GM21381 (cell line): ENCODE measurements around the gene MPZL2.
A peak's percentile ranks its signal among the peaks of the same experiment; 100 is the strongest.

ENCODE experiments used
- ATAC-seq: cut with Tn5 transposase; IDR thresholded peaks from one replicate; pipeline ENCODE4 v1.9.1; 2021; ENCODE audit warnings: mild to moderate bottlenecking, moderate library complexity; ENCODE audit not compliant: unreplicated experiment

MPZL2 gene

DNA sequence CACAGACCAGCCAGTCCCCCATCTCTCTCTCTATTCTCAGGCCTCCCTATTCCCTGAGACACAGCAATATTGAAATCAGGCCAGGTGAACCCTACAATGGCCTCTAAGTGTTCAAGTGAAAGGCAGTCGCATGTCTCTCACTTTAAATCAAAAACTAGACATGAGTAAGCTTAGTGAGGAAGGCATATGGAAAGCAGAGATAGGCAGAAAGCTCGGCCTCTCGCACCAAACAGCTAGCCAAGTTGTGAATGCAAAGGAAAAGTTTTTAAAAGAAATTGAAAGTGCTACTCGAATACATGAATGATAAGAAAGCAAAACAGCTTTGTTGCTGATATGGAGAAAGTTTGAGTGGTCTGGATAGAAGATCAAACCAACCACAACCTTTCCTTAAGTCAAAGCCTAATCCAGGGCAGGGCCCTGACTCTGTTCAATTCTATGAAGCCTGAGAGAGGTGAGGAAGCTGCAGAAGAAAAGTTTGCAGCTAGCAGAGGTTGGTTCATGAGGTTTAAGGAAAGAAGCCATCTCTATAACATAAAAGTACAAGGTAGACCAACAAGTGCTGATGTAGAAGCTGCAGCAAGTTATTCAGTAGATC, 19.8 kb upstream of the MPZL2 start:
- no peak for ATAC-seq

DNA sequence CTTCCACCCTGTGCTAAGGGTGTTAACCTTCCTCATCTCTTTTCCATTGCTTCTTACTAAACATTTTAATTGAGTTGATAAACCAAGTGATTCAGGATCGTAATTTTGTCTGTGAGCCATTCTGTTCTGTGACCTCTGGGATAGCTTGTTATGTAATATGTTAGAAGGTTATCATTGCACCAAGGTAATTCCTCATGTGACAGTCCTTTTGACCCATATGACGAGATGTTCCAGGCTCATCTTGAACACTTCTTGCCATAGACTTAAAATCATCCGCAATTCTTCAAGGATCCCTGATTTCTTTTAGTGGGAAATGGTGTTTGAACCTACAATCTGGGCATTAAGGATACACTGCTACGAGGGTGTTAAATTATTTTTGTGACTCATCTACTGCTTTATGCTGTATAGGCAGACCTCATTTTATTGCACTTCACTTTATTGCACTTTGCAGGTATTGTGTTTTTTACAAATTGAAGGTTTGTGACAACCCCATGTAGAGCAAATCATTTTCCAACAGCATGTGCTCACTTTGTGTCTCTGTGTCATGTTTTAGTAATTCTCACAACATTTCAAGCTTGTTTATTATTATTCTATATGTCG, 19.0 kb upstream of the MPZL2 start:
- no peak for ATAC-seq

DNA sequence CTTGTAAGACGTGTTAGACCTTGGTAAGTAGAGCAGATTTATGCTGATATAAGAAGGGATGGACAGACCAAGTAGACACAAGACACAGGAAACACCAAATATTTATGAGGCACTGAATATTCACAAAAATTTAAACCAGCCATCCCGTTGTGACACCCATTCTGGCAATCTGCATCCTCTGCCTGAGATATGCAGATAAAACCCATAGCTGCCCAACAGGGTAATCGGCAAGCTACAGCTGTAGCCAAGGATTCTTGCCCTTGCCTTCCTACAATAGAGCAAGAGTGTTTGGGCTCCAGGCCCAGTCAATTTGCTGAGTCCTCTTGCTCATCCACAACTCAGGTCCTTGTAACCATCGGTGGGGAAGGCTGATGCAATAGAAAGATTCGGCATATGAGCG, 18.5 kb upstream of the MPZL2 start:
- no peak for ATAC-seq

DNA sequence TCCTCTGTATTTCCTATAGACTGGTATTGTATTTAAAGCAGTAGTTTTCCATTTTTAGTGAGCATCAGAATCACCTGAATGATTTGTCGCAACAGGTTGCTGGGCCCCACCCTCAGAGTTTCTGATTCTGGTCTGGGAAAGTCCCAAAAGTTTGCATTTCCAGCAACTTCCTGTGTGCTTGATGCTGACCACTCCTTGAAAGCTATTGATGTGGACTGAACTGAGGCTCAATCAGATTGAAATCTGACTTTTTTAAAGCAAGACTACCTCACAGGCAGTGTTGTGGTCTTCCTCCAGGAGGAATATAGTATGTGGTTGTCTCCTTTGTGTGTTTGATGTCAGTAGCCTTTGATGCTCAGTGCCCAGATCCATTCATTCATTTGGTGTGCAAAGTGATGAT, 17.2 kb upstream of the MPZL2 start:
- ATAC-seq, result no peak

DNA sequence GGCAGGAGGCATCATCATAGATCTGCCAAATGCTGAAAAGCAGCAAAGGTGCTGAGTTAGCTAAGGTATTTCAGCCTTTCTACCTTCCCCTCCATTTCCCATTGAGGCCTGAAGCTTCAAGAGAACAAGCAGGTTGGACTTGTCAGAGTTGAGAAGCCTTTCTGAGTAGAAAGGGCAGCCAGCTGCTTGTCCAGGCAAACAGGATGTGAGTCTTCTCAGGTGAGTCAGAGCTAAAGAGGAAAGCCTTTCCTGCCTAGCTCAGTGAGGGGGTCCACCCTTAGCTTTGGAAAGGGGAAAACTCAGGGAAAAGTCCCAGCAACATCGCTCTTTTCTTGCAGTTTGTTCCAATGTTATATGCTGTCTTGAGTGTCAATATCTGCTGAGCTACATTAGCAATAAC, 13.2 kb upstream of the MPZL2 start:
- no peak for ATAC-seq

DNA sequence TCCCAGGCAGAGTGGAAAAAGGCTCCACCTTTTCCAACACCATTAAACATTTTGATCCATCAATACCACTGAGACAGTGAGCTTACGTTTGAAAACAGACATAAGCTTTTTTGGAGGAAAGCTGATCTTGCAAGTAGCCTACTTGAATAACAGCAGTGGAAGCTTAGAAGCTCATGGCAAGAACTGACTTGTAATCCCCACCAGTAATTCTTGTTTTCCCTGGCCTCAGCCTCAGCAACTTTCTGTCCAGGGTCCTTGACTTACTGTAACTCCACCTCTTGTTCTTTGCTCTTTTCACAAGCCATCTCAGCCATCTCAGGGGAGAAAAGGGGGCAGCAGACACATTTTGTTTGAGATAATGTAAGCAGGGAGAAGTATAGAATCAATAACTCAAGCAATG, 12.3 kb upstream of the MPZL2 start:
- ATAC-seq, result no peak

DNA sequence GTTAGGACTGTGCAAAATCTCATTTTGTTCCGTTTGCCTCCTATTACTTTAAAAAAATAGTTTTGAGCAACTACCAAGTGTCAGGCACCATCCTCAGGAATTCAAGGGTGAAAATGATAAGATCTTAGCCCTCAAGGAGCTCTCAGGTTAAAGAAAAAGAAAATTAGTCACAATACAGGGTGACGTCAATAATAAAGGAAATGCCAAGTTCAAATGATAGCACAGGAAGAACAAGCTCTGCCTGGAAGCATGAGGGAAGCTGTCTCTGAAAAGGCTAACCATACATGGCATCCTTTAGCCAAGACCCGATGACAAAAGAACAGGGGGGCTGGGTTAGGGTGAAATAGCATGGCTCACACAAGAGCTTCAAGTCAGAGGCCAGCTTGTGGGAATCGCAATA, 11.1 kb upstream of the MPZL2 start:
- no peak for ATAC-seq

DNA sequence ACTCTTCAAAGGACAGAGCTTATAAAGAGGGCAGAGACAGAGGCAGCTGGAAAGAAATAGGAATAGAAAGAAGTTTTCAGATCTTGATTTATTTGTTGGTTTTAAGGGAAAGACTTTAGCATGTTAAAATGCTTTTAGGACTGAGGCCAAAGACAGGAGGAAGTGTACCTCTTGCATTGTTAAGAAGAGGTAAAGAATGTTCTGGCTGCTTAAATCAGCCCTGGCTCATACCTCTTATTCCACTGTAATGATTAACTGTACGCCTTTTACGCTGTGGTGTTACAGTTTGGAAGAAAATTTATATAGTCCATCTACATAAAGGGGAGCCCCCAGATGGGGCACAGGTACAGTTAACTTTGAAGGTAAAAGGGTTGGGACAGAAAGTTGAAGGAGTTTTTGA, 10.1 kb upstream of the MPZL2 start:
- no peak for ATAC-seq

DNA sequence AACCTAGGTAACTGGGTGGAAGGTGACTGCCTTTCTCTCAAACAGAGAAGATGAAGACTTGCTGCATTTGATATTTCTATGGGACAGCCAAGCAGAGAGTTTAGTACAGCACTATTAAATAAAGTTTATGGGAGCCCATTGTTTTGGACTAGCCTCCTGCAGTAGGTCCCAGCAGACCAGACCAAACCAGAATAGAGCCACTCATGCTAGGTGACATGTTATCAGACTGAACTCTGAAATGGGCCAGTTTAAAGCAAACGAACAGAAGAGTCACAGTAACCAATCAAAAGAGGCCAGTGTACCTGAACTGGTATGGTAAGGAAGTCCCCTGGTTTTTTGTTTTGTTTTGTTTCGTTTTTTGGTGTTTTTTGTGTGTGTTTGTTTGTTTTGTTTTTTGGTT, 7.9 kb upstream of the MPZL2 start:
- no peak for ATAC-seq

DNA sequence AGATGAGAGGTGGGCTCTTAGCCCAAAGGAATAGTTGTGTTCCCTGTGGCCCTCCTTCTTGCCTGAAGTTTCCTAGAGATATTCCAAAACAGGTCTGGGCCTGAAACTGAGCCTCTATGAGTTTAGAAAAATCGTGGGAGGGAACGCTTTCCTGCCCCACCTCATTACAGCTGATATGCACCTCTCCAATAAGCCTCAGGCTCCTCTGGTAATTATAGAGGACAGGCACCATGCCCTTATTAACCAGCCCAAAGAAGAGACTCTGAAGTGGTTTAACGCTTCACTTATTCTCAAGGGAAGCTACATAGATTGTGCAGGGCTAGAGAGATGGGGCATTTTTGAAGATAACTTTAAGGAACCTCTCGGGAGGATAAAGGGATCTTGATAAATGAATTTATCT, 3.4 kb upstream of the MPZL2 start:
- no peak for ATAC-seq

DNA sequence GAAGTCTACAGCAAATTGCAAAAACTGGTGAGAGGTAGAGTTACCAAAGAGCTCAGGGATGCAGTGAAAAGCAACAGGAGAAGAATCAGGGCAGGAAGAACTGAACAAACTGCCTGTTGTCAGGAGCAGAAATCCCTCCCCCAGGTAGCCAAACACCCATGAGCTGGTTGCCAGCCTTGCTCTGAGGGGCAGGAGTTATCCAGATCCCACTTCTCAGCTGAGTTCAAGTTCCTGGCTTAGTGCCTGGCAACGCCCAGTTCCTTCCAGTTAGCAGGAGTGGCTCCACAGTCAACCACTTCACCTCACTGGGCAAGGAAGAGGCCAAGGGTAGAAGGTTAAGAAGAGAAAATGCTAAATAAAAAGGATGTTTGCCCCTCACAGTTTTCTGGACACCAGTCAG, 1.9 kb upstream of the MPZL2 start:
- no peak for ATAC-seq

DNA sequence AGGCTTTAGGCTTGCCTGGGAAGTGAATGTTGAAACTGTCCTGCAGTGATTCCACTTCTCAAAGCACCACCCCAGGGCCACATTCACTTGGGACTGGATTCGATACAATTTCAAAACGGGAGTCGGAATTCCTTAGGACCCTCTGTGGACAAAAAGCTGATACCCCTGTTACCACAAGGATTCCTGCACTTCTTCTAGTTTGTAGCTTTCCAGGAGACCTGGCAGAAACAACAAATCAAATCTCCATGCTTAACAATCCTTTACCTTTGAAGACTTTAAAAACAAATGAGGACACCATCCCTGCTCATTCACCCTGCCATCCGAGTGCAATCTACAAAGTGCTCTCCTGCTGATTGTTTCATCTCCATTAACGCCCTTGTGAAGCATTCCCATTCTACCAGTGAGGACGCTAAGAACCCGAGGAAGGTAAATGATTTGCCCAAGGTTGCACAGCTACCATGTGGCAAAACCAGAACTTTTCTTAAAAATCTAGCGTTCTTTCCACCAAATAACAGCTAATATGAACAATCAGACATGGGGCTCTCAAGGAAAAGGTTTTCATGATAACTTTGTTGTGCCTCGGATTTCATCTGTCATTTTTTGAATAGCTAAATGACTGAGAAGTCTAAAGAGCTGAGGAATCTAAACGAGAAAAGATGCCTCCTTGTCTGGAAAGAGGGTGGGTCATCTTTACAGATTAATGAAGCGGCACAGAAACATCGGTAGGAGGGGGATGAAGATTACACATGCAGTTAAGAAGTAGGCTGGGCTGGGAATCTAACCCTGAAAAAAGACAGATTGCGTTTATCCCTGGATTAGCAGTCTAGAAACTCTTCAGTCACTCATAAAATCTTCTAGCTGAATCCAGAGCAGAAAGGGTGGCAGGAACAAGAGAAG, 720 bp upstream of the MPZL2 start:
- ATAC-seq, result no peak

DNA sequence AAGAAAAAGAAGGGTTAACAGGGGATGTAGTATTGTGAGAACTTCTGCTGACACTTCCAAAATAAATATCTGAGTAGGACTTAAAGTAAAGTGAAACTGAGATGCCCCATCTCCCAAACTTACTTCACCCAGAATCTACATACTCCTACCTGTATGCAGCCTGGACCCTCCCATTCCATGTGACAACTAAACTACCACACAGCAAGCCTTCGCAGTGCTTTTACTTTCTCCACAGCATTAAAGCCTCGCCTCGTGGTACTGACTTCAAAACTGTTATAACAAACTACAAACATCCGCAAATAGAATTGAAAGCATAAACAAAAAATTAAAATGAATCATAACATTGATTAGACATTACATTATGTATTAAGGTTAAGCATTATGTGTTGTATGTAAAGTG, 985 bp downstream of the MPZL2 start:
- no peak for ATAC-seq

DNA sequence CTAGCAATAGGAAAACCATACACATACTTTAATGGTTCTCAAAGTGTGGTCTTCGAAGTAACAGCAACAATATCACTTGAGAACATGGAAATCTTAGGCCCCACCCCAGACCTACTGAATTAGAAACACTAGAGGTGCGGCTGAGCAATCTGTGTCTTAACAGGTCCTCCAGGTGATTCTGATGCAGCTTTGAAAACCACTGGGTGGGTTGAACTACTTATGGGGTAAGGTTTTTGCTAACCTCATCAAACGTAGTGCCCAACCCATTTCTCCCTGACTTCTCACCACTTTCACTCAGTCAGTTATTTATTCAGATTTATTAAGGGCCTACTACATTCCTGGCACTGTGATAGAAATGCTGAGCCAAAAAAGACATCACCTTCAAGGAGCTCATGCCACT, 3.7 kb downstream of the MPZL2 start:
- no peak for ATAC-seq

DNA sequence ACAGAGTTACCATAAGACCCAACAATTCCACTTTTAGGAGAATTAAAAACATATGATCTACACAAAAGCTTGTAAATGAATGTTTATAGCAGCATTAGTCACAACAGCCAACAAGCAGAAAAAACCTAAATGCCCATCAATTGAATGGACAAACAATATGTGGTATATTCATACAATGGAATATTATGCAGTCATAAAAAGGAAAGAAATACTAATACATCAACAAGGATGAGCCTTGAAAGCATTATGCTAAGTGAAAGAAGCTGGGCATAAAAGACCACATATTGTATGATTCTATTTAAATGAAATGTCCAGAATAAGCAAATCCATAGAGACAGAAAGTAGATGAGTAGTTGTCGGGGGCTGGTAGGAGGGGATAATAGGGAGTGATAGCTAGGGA, 5.0 kb downstream of the MPZL2 start:
- no peak for ATAC-seq

DNA sequence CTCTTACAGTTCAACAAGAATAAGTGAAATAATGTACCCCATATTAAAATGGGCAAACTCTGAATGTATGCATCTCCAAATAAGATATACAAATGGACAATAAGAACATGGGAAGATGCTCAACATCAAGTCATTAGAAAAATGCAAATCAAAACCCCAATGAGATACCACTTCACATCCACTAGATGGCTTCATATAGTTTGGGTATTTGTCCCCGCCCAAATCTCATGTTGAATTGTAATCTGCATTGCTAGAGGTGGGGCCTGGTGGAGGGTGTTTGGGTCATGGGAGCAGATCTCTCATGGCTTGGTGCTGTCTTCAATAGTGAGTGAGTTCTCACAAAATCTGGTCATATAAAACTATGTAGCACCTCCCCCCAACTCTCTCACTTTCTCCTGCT, 5.7 kb downstream of the MPZL2 start:
- ATAC-seq, result no peak

DNA sequence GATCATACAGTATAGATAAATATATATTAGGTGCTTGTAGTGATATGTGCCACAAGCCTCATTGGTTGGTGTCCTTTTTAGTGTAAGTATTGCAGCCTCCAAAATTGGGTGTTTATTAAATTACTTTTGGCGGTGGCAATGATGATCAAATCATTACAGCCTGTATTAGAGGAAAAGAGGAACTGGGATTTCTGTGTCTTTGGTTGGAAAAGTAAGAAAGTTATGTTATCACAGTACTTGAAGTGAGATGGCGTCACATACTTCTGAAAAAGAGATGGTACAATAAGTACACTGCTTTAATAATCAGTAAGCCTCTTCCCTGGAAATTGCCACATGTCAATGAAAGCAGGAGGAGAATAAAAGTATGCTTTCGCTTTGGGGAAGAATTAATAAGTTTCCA, 11.4 kb downstream of the MPZL2 start:
- peak; percentile 11 for ATAC-seq

DNA sequence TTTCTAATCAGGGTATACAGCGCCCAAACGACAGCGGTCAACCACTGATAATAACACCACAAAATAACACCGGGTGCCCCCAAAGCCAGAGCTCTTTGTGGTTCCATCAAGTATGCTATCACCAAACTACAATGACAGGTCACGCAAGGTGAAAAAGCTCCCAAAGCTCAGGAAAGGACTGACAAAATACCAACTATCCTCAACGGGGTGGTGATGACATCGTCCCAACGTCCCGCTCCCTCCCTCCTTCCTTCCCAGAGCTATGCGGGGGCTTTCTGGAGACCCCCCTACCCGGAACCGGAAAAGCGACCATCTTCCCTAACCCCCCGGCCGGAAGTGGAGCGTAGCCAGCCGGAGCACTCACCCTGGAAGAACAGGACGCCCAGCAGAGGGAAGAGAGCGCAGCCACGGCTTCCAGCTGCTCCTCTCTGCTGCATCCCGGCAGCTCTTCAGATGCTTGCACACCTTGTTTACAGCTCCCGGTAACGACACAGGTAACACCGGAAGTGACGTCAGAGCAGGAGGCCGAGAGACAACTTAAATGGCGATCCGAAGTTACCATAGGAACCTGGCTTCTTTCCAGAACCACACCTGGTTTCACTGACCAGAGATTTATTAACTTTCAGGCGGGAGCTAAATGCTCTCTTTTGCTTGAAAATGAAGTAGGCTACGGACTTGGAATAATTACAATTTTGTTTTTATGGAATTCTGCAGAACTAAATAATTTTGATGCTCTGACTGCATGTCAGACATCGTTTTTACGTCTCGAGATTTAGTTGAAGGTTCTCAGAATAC, 12.0 kb downstream of the MPZL2 start, which contains the start of gene MPZL3:
MPZL3 (minus strand) TSS at position 508 of the 795 bp plus-strand sequence; CDS start at position 437, 71 bp downstream.
- peak; percentile 81 for ATAC-seq

DNA sequence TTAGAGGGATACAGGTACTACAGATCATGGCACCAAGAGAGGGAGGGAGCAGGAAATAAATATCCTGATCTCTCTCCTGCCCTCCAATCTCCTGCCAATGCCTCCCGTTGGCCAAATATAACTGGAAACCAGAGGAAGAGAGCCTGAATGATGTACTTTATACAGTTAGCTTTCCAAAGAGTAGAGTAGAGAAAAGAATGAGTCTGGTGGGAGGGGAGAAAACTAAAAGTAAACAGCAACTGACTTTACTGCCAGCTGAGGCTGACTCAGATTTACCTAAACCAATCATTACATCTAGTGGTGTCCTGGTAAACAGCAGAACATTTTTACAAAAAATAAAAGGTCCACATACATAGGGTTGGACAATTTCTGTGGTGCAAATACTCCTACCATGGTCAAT, 17.1 kb downstream of the MPZL2 start:
- ATAC-seq, result no peak

DNA sequence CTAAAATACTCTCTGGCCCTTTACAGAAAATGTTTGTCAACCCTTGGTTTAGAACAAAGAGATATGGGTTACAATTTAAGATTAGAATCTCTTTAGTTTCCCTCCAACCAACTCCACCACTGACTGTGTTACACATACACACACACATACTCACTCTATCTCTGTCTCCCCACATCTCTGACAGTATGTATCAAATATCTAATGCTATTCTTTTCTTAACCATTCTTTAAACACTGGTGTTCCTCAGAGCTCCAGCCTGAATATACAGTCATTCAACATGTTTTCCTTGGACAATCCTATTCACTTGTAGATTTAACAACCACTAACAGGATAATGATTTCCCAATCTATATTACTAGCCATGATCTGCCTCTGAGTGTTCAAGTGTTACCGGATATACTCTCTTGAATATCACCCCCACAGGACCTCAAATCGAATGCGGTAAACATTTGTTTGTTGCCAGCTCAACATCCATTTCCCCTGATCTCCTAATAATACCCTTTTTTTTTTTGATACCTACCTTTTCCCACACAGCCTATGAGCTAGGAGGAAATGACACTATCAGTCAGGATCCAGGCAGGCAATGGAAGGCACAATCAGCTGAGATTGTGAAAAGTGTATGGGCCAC, 18.0 kb downstream of the MPZL2 start:
- ATAC-seq, result no peak
